ENCODE data around the gene TMEM150A.

TMEM150A gene, protein sequence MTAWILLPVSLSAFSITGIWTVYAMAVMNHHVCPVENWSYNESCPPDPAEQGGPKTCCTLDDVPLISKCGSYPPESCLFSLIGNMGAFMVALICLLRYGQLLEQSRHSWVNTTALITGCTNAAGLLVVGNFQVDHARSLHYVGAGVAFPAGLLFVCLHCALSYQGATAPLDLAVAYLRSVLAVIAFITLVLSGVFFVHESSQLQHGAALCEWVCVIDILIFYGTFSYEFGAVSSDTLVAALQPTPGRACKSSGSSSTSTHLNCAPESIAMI

DNA sequence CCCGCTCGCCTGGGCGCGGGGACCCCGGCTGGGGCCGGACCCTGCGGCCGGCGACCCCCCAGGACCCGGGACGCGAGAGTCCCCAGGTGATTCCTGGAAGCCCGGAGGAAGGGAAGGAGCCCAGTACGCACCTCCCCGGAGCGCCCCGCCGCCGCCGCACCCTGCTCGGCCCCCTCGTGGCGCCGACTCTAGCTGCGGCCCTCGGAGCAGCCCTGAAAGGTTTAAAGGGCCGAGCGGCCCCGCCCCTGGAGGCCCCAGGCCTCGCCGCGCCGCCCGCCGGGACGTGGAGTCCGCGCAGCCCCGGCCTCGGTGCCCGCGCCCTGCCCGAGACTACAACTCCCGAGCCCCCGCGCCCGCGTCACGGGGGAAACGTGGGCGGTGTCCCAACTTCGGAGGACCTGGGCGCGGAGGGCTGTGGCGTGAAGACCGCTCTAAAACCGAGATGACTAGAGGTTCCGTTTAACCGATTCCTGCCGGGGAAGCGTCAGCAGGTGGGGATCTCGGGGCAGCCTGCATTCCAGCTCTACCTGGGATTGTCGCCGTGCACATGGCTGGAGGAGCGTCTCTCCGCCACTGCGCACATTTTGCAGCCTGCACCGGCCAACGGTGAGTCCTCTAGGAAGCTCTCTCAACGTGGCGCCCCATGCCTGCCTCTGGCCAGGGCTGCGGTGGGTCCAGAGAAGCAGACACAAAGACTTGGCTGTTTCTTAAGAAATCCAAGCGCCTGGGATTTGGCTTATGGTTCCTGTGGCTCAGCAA, at the start of gene TMEM150A:
TMEM150A (minus strand) TSS at position 223 of the 759 bp plus-strand sequence. CDS start 750 bp downstream, outside the sequence.
- peaks cover 24 to 25% of the 10 kb centered on the region in 2 donors for H3K4me1 ChIP-seq (ENCODE audit: control insufficient read depth in 1 of 2, insufficient read depth in 2 of 2, low read length in 2 of 2)

GRCh38 chr2:85652056-85652455, 49.6 kb upstream of the TMEM150A start:
- peaks cover 0 to 6% of the 10 kb centered on the region in 2 donors for H3K4me1 ChIP-seq (ENCODE audit: control insufficient read depth in 1 of 2, insufficient read depth in 2 of 2, low read length in 2 of 2)
- no peak overlapping the region for H3K4me3 ChIP-seq (ENCODE audit: low read depth in 1 of 2, low read length in 2 of 2)
- H3K9ac ChIP-seq (ENCODE audit: low read depth in 1 of 2, low read length in 2 of 2): no peak overlapping the region
- H3K27me3 ChIP-seq (ENCODE audit: control insufficient read depth in 1 of 2, insufficient read depth in 2 of 2, low read length in 2 of 2): no peaks in the 10 kb centered on the region
- no peak overlapping the region for H3K27ac ChIP-seq (ENCODE audit: low read depth, low read length)
- H3K9me3 ChIP-seq (ENCODE audit: control insufficient read depth in 1 of 2, low read length in 2 of 2): no peaks in the 10 kb centered on the region
- peaks cover 24 to 51% of the 10 kb centered on the region in 2 donors for H3K36me3 ChIP-seq (ENCODE audit: control insufficient read depth in 1 of 2, insufficient read depth in 2 of 2, low read length in 2 of 2)

More for the DNA sequence above, at the start of gene TMEM150A:
- Histone ChIP-seq H3K4me3 (ENCODE audit: low read depth in 1 of 2, low read length in 2 of 2) (peak within 1 kb of the TSS; percentile 88 to 92), H3K36me3 (ENCODE audit: control insufficient read depth in 1 of 2, insufficient read depth in 2 of 2, low read length in 2 of 2) (peaks cover 10 to 34% of the 10 kb centered on the region in 2 donors), H3K9ac (ENCODE audit: low read depth in 1 of 2, low read length in 2 of 2) (peak within 1 kb of the TSS; percentile 66 to 78), H3K27me3 (ENCODE audit: control insufficient read depth in 1 of 2, insufficient read depth in 2 of 2, low read length in 2 of 2) (no peaks in the 10 kb centered on the region), H3K27ac (ENCODE audit: low read depth, low read length) (peak within 1 kb of the TSS; percentile 63), H3K9me3 (ENCODE audit: control insufficient read depth in 1 of 2, low read length in 2 of 2) (no peaks in the 10 kb centered on the region)

- H3K27me3 ChIP-seq (ENCODE audit: control insufficient read depth in 1 of 2, insufficient read depth in 2 of 2, low read length in 2 of 2): no peaks in the 10 kb centered on the region
- peaks cover 0 to 6% of the 10 kb centered on the region in 2 donors for H3K4me1 ChIP-seq (ENCODE audit: control insufficient read depth in 1 of 2, insufficient read depth in 2 of 2, low read length in 2 of 2)
- no peak overlapping the region for H3K9ac ChIP-seq (ENCODE audit: low read depth in 1 of 2, low read length in 2 of 2)
- no peak overlapping the region for H3K27ac ChIP-seq (ENCODE audit: low read depth, low read length)
- no peak overlapping the region for H3K4me3 ChIP-seq (ENCODE audit: low read depth in 1 of 2, low read length in 2 of 2)
- no peaks in the 10 kb centered on the region for H3K9me3 ChIP-seq (ENCODE audit: control insufficient read depth in 1 of 2, low read length in 2 of 2)
- peaks cover 24 to 58% of the 10 kb centered on the region in 2 donors for H3K36me3 ChIP-seq (ENCODE audit: control insufficient read depth in 1 of 2, insufficient read depth in 2 of 2, low read length in 2 of 2)
Measured at GRCh38 chr2:85651097-85651496, 48.6 kb upstream of the TMEM150A start.

DNA sequence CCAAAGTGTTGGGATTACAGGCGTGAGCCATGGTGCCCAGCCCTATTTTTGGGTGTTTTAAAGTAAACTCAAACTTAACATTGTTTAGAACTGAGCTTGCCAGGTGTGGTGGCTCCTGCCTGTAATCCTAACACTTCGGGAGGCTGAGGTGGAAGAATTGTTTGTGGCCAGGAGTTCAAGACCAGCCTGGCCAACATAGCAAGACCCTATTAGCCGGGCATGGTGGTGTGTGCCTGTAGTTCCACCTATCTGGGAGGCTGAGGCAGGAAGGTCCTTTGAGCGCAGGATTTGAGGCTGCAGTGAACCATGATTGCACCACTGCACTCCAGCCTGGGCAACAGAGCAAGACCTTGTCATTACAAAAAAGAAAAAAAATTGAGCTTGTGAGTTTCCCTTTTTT, 48.0 kb upstream of the TMEM150A start:
- H3K9me3 ChIP-seq (ENCODE audit: control insufficient read depth in 1 of 2, low read length in 2 of 2): no peaks in the 10 kb centered on the region
- H3K9ac ChIP-seq (ENCODE audit: low read depth in 1 of 2, low read length in 2 of 2): no peak overlapping the region
- no peaks in the 10 kb centered on the region for H3K27me3 ChIP-seq (ENCODE audit: control insufficient read depth in 1 of 2, insufficient read depth in 2 of 2, low read length in 2 of 2)
- H3K27ac ChIP-seq (ENCODE audit: low read depth, low read length): no peak overlapping the region
- peaks cover 0 to 6% of the 10 kb centered on the region in 2 donors for H3K4me1 ChIP-seq (ENCODE audit: control insufficient read depth in 1 of 2, insufficient read depth in 2 of 2, low read length in 2 of 2)
- H3K4me3 ChIP-seq (ENCODE audit: low read depth in 1 of 2, low read length in 2 of 2): no peak overlapping the region
- H3K36me3 ChIP-seq (ENCODE audit: control insufficient read depth in 1 of 2, insufficient read depth in 2 of 2, low read length in 2 of 2): peaks cover 24 to 58% of the 10 kb centered on the region in 2 donors

- Histone ChIP-seq H3K27ac (ENCODE audit: low read depth, low read length) (no peak overlapping the region), H3K4me3 (ENCODE audit: low read depth in 1 of 2, low read length in 2 of 2) (no peak overlapping the region), H3K4me1 (ENCODE audit: control insufficient read depth in 1 of 2, insufficient read depth in 2 of 2, low read length in 2 of 2) (peaks cover 0 to 6% of the 10 kb centered on the region in 2 donors), H3K9me3 (ENCODE audit: control insufficient read depth in 1 of 2, low read length in 2 of 2) (no peaks in the 10 kb centered on the region), H3K36me3 (ENCODE audit: control insufficient read depth in 1 of 2, insufficient read depth in 2 of 2, low read length in 2 of 2) (peaks cover 29 to 66% of the 10 kb centered on the region in 2 donors), H3K9ac (ENCODE audit: low read depth in 1 of 2, low read length in 2 of 2) (no peak overlapping the region), H3K27me3 (ENCODE audit: control insufficient read depth in 1 of 2, insufficient read depth in 2 of 2, low read length in 2 of 2) (no peaks in the 10 kb centered on the region)
Measured at GRCh38 chr2:85649201-85650190, 47.0 kb upstream of the TMEM150A start.

- H3K27ac ChIP-seq (ENCODE audit: low read depth, low read length): no peak overlapping the region
- no peaks in the 10 kb centered on the region for H3K27me3 ChIP-seq (ENCODE audit: control insufficient read depth in 1 of 2, insufficient read depth in 2 of 2, low read length in 2 of 2)
- no peak overlapping the region for H3K9ac ChIP-seq (ENCODE audit: low read depth in 1 of 2, low read length in 2 of 2)
- H3K4me1 ChIP-seq (ENCODE audit: control insufficient read depth in 1 of 2, insufficient read depth in 2 of 2, low read length in 2 of 2): peaks cover 0 to 6% of the 10 kb centered on the region in 2 donors
- peaks cover 29 to 73% of the 10 kb centered on the region in 2 donors for H3K36me3 ChIP-seq (ENCODE audit: control insufficient read depth in 1 of 2, insufficient read depth in 2 of 2, low read length in 2 of 2)
- no peaks in the 10 kb centered on the region for H3K9me3 ChIP-seq (ENCODE audit: control insufficient read depth in 1 of 2, low read length in 2 of 2)
- no peak overlapping the region for H3K4me3 ChIP-seq (ENCODE audit: low read depth in 1 of 2, low read length in 2 of 2)
Measured at GRCh38 chr2:85648619-85649018, 46.1 kb upstream of the TMEM150A start.

- Histone ChIP-seq H3K4me1 (ENCODE audit: control insufficient read depth in 1 of 2, insufficient read depth in 2 of 2, low read length in 2 of 2) (peaks cover 0 to 6% of the 10 kb centered on the region in 2 donors), H3K27ac (ENCODE audit: low read depth, low read length) (no peak overlapping the region), H3K27me3 (ENCODE audit: control insufficient read depth in 1 of 2, insufficient read depth in 2 of 2, low read length in 2 of 2) (no peaks in the 10 kb centered on the region), H3K4me3 (ENCODE audit: low read depth in 1 of 2, low read length in 2 of 2) (no peak overlapping the region), H3K9me3 (ENCODE audit: control insufficient read depth in 1 of 2, low read length in 2 of 2) (no peaks in the 10 kb centered on the region), H3K36me3 (ENCODE audit: control insufficient read depth in 1 of 2, insufficient read depth in 2 of 2, low read length in 2 of 2) (peaks cover 29 to 80% of the 10 kb centered on the region in 2 donors), H3K9ac (ENCODE audit: low read depth in 1 of 2, low read length in 2 of 2) (no peak overlapping the region)
Measured at GRCh38 chr2:85647823-85648526, 45.5 kb upstream of the TMEM150A start.

GRCh38 chr2:85646166-85646565, 43.7 kb upstream of the TMEM150A start:
- Histone ChIP-seq H3K27ac (ENCODE audit: low read depth, low read length) (no peak overlapping the region), H3K9me3 (ENCODE audit: control insufficient read depth in 1 of 2, low read length in 2 of 2) (no peaks in the 10 kb centered on the region), H3K4me3 (ENCODE audit: low read depth in 1 of 2, low read length in 2 of 2) (no peak overlapping the region), H3K9ac (ENCODE audit: low read depth in 1 of 2, low read length in 2 of 2) (no peak overlapping the region), H3K36me3 (ENCODE audit: control insufficient read depth in 1 of 2, insufficient read depth in 2 of 2, low read length in 2 of 2) (peaks cover 37 to 87% of the 10 kb centered on the region in 2 donors), H3K27me3 (ENCODE audit: control insufficient read depth in 1 of 2, insufficient read depth in 2 of 2, low read length in 2 of 2) (no peaks in the 10 kb centered on the region), H3K4me1 (ENCODE audit: control insufficient read depth in 1 of 2, insufficient read depth in 2 of 2, low read length in 2 of 2) (peaks cover 0 to 6% of the 10 kb centered on the region in 2 donors)

DNA sequence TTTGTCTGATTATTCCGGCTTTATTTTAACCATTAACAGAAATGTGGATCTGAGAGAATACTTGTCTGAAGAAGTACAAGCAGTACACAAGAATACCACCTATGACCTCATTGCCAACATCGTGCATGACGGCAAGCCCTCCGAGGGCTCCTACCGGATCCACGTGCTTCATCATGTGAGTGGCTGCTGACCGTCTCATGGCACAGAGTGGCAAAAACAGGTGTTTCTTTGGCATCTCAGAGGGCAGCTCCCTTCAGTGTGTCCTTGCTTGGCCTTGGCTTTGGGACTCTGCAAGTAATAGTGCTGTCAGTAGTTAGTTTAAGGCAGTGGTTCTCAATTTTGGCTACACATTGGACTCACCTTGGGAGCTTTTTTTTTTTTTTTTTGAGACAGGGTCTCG, 42.4 kb upstream of the TMEM150A start:
- peaks cover 39 to 89% of the 10 kb centered on the region in 2 donors for H3K36me3 ChIP-seq (ENCODE audit: control insufficient read depth in 1 of 2, insufficient read depth in 2 of 2, low read length in 2 of 2)
- H3K27ac ChIP-seq (ENCODE audit: low read depth, low read length): no peak overlapping the region
- no peaks in the 10 kb centered on the region for H3K9me3 ChIP-seq (ENCODE audit: control insufficient read depth in 1 of 2, low read length in 2 of 2)
- H3K27me3 ChIP-seq (ENCODE audit: control insufficient read depth in 1 of 2, insufficient read depth in 2 of 2, low read length in 2 of 2): no peaks in the 10 kb centered on the region
- no peak overlapping the region for H3K9ac ChIP-seq (ENCODE audit: low read depth in 1 of 2, low read length in 2 of 2)
- H3K4me3 ChIP-seq (ENCODE audit: low read depth in 1 of 2, low read length in 2 of 2): no peak overlapping the region
- peaks cover 0 to 6% of the 10 kb centered on the region in 2 donors for H3K4me1 ChIP-seq (ENCODE audit: control insufficient read depth in 1 of 2, insufficient read depth in 2 of 2, low read length in 2 of 2)
